ENCODE results near the gene FAHD2A.

The FAHD2A gene

GRCh38 chr2:95382686-95383634 is 19.5 kb upstream of the FAHD2A start:
- H3K9me3 Mint-ChIP-seq: peaks cover 4% of the 10 kb centered on the region
- TF ChIP-seq CTCF (IDR thresholded peaks at IDR 0.05): no peak
- no peaks in the 10 kb centered on the region for H3K36me3 Mint-ChIP-seq (ENCODE audit: low read depth)
- H3K4me1 Mint-ChIP-seq: no peaks in the 10 kb centered on the region
- no peak for DNase-seq
- H3K27ac Mint-ChIP-seq: no peak overlapping the region
- H3K4me3 Mint-ChIP-seq: no peak overlapping the region
- H3K27me3 Mint-ChIP-seq (ENCODE audit: low read depth, poor library complexity): peaks cover 15% of the 10 kb centered on the region

GRCh38 chr2:95383635-95384027 is 18.9 kb upstream of the FAHD2A start:
- no peak overlapping the region for H3K27ac Mint-ChIP-seq
- no peaks in the 10 kb centered on the region for H3K4me1 Mint-ChIP-seq
- no peak overlapping the region for H3K4me3 Mint-ChIP-seq
- no peaks in the 10 kb centered on the region for H3K36me3 Mint-ChIP-seq (ENCODE audit: low read depth)
- no peak for TF ChIP-seq CTCF (IDR thresholded peaks at IDR 0.05)
- DNase-seq: no peak
- peaks cover 4% of the 10 kb centered on the region for H3K9me3 Mint-ChIP-seq
- peaks cover 17% of the 10 kb centered on the region for H3K27me3 Mint-ChIP-seq (ENCODE audit: low read depth, poor library complexity)

DNA sequence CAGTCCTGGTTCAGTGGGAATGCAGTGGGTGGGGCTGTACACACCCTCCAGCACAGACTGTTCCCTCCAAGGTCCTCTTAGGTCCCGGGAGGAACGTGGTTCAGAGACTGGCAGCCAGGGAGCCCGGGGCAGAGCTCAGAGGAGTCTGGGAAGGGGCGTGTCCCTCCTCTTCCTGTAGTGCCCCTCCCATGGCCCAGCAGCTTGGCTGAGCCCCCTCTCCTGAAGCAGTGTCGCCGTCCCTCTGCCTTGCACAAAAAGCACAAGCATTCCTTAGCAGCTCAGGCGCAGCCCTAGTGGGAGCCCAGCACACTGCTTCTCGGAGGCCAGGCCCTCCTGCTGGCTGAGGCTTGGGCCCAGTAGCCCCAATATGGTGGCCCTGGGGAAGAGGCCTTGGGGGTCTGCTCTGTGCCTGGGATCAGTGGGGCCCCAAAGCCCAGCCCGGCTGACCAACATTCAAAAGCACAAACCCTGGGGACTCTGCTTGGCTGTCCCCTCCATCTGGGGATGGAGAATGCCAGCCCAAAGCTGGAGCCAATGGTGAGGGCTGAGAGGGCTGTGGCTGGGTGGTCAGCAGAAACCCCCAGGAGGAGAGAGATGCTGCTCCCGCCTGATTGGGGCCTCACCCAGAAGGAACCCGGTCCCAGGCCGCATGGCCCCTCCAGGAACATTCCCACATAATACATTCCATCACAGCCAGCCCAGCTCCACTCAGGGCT is 17.5 kb upstream of the FAHD2A start:
- Mint-ChIP-seq H3K27me3 (ENCODE audit: low read depth, poor library complexity) (peaks cover 22% of the 10 kb centered on the region), H3K9me3 (peaks cover 4% of the 10 kb centered on the region), H3K36me3 (ENCODE audit: low read depth) (no peaks in the 10 kb centered on the region), H3K4me3 (no peak overlapping the region), H3K27ac (no peak overlapping the region), H3K4me1 (no peaks in the 10 kb centered on the region)
- no peak for TF ChIP-seq CTCF (IDR thresholded peaks at IDR 0.05)
- DNase-seq: peak; percentile 16

- no peak for DNase-seq
- no peaks in the 10 kb centered on the region for H3K36me3 Mint-ChIP-seq (ENCODE audit: low read depth)
- H3K4me1 Mint-ChIP-seq: no peaks in the 10 kb centered on the region
Measured at GRCh38 chr2:95385570-95385984, 16.9 kb upstream of the FAHD2A start.

GRCh38 chr2:95386031-95386430 is 16.5 kb upstream of the FAHD2A start:
- no peak overlapping the region for H3K27ac Mint-ChIP-seq
- TF ChIP-seq CTCF (IDR thresholded peaks at IDR 0.05): no peak
- H3K9me3 Mint-ChIP-seq: peaks cover 4% of the 10 kb centered on the region
- H3K4me3 Mint-ChIP-seq: no peak overlapping the region
- no peaks in the 10 kb centered on the region for H3K4me1 Mint-ChIP-seq
- H3K27me3 Mint-ChIP-seq (ENCODE audit: low read depth, poor library complexity): peaks cover 16% of the 10 kb centered on the region
- H3K36me3 Mint-ChIP-seq (ENCODE audit: low read depth): no peaks in the 10 kb centered on the region
- DNase-seq: no peak

More at GRCh38 chr2:95385570-95385984, 16.9 kb upstream of the FAHD2A start:
- peaks cover 16% of the 10 kb centered on the region for H3K27me3 Mint-ChIP-seq (ENCODE audit: low read depth, poor library complexity)
- no peak overlapping the region for H3K27ac Mint-ChIP-seq
- TF ChIP-seq CTCF (IDR thresholded peaks at IDR 0.05): no peak
- no peak overlapping the region for H3K4me3 Mint-ChIP-seq
- H3K9me3 Mint-ChIP-seq: peaks cover 4% of the 10 kb centered on the region

Data from nephron progenitor cell (in vitro differentiated cells).